HFF-Myc (cell line): Measurements from ENCODE around the gene RIMS3.

Source experiments
- DNase-seq: peaks from one replicate; pipeline ENCODE4 v3.0.0-alpha.2; 2011; ENCODE audit warnings: low read depth; ENCODE audit errors: extremely low read depth
- H3K4me3 ChIP-seq: replicated peaks from 2 replicates; pipeline ENCODE4 v1.5.1; 2011; ENCODE audit warnings: low read depth, mild to moderate bottlenecking, control low read depth, low read length
- TF ChIP-seq, protein P1 (sequence below): IDR thresholded peaks from 2 replicates; pipeline ENCODE4 v1.5.1; 2012; ENCODE audit warnings: mild to moderate bottlenecking, low read depth, low read length, control low read depth; ENCODE audit errors: missing control alignments

The RIMS3 gene

DNA sequence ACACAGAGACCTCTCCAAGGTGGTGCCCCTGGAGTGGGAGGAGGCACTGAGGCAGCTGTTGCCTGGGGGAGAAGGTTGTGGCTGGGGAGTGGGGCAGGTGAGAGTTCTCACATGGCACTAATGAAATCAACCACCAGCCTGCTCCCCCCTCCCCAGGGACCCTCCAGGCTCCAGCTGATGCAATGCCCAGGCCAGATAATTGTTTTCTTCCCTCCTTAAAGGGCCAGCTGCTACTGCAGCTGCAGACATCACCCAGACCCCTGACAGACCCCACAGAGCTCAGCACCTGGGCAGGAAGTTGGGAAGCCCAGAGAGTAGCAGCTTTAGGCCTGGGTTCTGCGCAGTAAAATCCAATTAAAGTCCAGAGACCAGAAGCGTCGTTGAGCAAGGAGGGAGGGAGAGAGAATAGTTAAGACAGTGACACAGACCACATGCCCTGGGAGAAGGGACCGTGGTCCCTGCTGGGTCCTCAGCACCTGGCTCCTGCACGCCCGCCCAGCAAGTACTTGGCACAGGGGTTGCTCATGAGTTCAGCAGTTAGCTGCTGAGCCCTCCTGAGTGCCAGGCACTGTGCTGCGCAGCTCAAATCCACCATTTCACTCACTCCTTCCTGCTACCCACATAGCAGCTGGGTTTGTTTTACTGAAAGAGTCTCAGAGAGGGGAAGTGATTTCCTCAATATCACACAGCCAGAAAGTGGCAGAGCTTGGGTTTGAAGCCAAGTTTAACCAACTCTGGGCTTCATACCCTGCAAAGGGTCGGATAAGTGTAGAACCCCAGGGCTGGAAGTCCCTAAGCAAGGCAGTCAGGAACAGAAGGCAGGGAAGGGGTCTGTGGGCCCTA, 1.9 kb downstream of the RIMS3 start:
- no peak overlapping the region for H3K4me3 ChIP-seq
- DNase-seq: no peak

DNA sequence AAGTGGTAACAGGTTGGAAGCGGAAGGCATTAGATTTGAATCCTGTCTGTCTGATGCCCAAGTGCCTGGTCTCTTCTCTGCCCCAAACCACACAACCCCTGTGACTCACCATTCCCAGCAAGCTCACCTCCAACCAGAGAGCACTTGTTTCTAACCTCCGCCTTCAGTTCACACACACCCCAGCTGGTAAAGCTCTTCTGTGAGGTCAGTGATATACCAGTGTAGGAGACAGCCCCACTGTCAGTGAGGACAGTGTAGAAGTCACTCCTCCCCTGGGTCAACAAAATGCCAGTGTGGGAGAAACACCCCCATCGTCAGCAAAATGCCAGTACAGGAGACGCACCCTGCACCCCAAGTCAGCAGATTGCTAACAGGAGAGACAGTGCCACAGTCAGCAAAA, 2.6 kb downstream of the RIMS3 start:
- no peak for DNase-seq
- TF ChIP-seq, protein P1, sequence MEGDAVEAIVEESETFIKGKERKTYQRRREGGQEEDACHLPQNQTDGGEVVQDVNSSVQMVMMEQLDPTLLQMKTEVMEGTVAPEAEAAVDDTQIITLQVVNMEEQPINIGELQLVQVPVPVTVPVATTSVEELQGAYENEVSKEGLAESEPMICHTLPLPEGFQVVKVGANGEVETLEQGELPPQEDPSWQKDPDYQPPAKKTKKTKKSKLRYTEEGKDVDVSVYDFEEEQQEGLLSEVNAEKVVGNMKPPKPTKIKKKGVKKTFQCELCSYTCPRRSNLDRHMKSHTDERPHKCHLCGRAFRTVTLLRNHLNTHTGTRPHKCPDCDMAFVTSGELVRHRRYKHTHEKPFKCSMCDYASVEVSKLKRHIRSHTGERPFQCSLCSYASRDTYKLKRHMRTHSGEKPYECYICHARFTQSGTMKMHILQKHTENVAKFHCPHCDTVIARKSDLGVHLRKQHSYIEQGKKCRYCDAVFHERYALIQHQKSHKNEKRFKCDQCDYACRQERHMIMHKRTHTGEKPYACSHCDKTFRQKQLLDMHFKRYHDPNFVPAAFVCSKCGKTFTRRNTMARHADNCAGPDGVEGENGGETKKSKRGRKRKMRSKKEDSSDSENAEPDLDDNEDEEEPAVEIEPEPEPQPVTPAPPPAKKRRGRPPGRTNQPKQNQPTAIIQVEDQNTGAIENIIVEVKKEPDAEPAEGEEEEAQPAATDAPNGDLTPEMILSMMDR: no peak
- H3K4me3 ChIP-seq: no peak overlapping the region

More for the DNA sequence above, 1.9 kb downstream of the RIMS3 start:
- TF ChIP-seq, protein P1: no peak

DNA sequence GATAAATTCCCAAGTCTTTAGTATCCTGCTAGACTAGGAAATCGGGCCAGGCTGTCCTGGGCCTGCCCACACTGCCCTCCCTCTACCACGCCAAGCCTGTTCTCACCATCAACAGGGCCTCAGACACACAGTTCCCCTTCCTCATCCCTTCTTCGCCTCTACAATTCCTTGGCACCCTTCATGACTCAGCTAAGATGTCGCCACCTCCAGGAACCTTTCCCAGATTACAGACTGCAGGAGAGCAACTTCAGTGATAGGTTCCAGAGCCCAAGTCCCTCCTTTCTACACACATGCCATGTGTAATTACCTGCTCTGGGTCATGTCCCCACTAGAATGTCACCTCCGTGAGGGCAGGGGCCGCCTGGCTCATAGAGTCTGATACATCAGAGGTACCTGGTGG, 3.3 kb downstream of the RIMS3 start:
- DNase-seq: no peak
- TF ChIP-seq, protein P1: no peak
- no peak overlapping the region for H3K4me3 ChIP-seq

DNA sequence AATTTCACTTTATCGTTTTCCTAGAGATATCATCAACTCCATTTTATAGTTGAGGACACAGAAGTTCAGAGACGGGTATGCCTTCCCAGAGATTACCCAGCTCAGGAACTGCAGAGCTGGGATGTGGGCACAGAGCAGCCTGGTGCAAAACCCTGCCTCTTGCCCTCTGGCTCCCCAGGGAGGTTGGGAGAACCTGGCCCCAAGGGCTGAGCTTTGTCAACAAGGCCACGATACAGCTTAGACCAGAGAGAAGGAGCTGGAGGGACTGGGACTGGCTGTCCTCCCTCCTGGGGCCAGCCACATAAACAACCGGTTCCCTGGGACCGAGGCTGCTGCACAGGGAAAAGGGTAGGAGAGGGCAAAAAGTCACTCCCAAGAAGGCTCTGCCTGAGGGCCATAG, 3.8 kb downstream of the RIMS3 start:
- no peak for DNase-seq
- H3K4me3 ChIP-seq: no peak overlapping the region
- TF ChIP-seq, protein P1: no peak

DNA sequence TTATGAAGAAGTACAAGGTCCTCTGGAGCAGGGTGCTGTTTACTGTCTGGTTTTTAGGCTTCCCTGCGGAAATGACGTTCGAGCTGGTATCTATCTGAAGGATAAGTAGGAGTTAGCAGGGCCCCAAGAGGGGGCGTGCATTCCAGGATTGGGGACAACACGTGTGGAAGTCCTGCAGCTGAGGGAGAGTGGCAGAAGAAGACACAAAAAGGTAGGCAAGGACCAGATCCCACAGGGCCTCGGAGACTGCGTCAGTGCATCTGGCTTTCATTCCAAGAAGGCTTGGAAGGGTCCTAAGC, 5.9 kb downstream of the RIMS3 start:
- no peak overlapping the region for H3K4me3 ChIP-seq
- TF ChIP-seq, protein P1: no peak
- no peak for DNase-seq

DNA sequence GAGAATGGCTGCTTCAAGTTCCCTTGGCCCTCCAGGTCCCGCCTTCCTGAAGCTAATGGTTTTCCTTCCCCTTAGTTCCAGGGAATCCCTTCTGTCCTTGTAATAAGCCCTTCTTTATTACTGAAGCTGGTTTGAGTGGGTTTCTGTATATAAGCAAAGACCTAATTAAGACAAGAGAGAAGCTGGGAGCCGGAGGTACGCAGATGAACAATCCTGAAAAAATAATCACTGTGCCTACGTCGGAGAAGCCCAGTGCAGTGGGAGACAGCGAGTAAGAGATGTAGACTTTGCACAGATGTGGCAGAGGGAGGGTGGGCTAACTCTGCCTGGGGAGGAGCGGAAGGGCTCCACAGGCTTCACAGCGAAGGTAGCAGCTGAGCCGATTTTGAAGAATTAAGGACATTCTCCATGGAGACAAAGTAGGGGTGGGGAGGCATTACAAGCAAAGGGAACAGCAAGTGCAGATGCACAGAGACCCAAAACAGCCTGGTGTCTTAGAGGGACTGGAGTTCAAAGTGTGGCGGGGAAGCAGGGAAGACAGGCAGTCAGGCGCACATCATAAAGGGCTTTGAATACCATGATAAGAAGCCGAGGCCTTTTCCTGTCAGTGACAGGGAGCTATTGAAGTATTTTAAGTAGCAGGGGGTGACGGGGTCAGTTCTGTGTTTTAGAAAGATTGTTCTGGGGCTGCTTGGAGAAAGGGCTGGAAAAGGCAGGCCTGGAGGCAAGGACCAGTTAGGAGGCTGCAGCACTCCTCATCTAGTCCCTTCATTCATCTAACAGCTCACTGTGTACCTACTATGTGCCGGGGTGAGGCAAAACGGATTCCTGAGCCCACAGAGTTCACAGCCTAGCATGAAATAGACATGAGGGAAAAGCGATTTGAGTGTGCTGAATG, 6.5 kb downstream of the RIMS3 start:
- no peak for DNase-seq
- TF ChIP-seq, protein P1: no peak
- H3K4me3 ChIP-seq: no peak overlapping the region
